ENCODE results near the gene CDK6. TPM values are rescaled to one million over a fixed set of nuclear protein-coding genes. Genes with fewer than 3 reads are reported as not detected.
"Not testable (repeated sequence)": the region's sequence is repeated elsewhere in the genome, so short reads cannot be mapped to it uniquely, and the experiment has no call there.

Gene CDK6
- total and polyA plus RNA-seq, 5 experiments from 2014 or later = 10.1 to 29.4 (median 12.9) TPM

DNA sequence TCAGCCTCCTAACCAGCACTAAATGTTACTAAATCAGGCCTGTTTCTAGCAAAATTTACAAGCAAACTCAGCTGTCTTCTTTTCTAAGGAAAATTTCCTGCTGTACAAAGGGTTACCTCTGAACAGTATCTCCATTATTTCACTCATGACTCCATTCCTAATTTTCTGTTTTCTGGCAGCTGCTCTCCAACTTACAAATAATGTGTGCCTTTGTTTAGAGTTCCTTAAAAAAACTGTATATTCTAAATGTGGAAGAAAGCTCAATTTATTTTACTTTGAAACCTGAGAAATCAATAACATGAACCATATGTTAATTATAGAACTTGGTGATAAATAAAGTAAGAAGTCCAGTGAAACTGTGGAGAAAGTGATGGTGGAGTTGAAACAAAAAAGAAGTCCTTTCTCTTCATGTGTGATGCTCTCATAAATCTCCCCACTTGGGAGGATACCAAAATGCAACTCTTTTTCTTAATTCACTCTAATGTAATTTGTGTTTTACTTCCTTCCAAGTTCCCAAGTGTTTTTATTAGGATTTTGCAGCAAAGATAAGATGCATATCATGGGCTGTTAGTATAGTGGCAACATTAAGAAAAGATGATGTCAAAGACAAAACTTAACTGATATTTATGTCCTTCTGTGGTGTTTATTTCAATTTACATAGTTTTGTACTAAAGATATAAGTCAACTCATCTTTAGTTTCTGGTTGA lies 74.8 kb downstream of the CDK6 start:
- ATAC-seq (no peak), DNase-seq (no peak)
- H3K27ac Mint-ChIP-seq = peak overlapping the region in 2 of 10 donors; percentile 7 to 18
- H3K9me3 Mint-ChIP-seq = no peaks in the 10 kb centered on the region
- peaks cover 4 to 26% (median 25%) of the 10 kb centered on the region in 3 donors for H3K36me3 Mint-ChIP-seq
- POLR2A ChIA-PET = no interaction called here
- no peak overlapping the region for H3K4me3 Mint-ChIP-seq
- H3K4me1 Mint-ChIP-seq = peaks cover 2 to 31% (median 13%) of the 10 kb centered on the region in 4 donors
- no peaks in the 10 kb centered on the region for H3K27me3 Mint-ChIP-seq

GRCh38 chr7:92758796-92759431 lies 77.5 kb downstream of the CDK6 start:
- Mint-ChIP-seq H3K9me3 (no peaks in the 10 kb centered on the region), H3K4me3 (no peak overlapping the region), H3K36me3 (peaks cover 4 to 22% (median 20%) of the 10 kb centered on the region in 3 donors), H3K27me3 (no peaks in the 10 kb centered on the region), H3K27ac (no peak overlapping the region), H3K4me1 (peaks cover 6 to 42% (median 17%) of the 10 kb centered on the region in 4 donors)
- POLR2A ChIA-PET = no interaction called here
- ATAC-seq (no peak), DNase-seq (no peak)

DNA sequence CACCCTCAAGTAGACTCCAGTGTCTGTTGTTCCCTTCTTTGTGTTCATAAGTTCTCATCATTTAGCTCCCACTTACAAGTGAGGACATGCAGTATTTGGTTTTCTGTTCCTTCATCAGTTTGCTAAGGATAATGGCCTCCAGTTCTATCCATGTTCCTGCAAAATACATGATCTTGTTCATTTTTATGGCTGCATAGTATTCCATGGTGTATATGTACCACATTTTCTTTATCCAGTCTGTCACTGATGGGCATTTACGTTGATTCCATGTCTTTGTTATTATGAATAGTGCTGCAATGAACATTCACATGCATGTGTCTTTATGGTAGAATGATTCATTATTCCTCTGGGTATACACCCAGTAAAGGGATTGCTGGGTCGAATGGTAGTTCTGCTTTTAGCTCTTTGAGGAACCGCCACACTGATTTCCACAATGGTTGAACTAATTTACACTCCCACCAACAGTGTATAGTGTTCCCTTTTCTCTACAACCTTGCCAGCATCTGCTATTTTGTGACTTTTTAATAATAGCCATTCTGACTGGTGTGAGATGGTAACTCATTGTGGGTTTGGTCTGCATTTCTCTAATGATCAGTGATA lies 79.0 kb downstream of the CDK6 start:
- H3K9me3 Mint-ChIP-seq, POLR2A ChIA-PET, DNase-seq, H3K27me3 Mint-ChIP-seq, ATAC-seq, H3K4me3 Mint-ChIP-seq: not testable (repeated sequence)
- peak overlapping the region in 2 of 10 donors; percentile 26 to 53 for H3K27ac Mint-ChIP-seq
- peaks cover 6 to 48% (median 19%) of the 10 kb centered on the region in 4 donors for H3K4me1 Mint-ChIP-seq
- H3K36me3 Mint-ChIP-seq = peaks cover 4 to 22% (median 19%) of the 10 kb centered on the region in 3 donors

DNA sequence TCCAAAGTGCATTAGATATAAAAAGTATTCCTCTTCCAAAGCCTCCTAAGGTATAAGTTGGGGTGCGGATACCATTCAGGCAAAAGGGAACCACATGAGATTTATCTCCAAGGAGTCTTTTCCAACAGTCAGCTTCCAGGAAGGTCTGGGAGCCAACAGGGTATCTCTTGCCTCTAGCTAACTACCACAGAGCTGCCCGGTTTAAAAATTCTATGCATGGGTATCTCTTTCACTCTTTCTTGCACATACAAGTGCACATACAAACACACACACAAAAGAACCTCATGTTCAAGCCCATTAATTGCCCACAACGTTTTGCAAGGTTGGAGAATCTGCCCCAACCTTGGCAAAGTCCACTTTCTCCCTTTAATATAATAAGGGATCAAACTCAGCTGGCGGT lies 80.7 kb downstream of the CDK6 start:
- POLR2A ChIA-PET = no interaction called here
- ATAC-seq (no peak), DNase-seq (no peak)
- Mint-ChIP-seq H3K27ac (peak overlapping the region in 2 of 10 donors; percentile 12 to 16), H3K9me3 (no peaks in the 10 kb centered on the region), H3K4me1 (peaks cover 6 to 51% (median 15%) of the 10 kb centered on the region in 4 donors), H3K4me3 (no peak overlapping the region), H3K36me3 (peaks cover 4 to 20% (median 19%) of the 10 kb centered on the region in 3 donors), H3K27me3 (no peaks in the 10 kb centered on the region)

GRCh38 chr7:92754919-92755581 lies 81.3 kb downstream of the CDK6 start:
- peak overlapping the region in 6 of 10 donors; percentile 1 to 61 (median 12) for H3K27ac Mint-ChIP-seq
- H3K36me3 Mint-ChIP-seq = peaks cover 4 to 20% (median 19%) of the 10 kb centered on the region in 3 donors
- peak overlapping the region in 3 of 10 donors; percentile 0 to 29 (median 13) for H3K4me3 Mint-ChIP-seq
- peaks cover 6 to 51% (median 15%) of the 10 kb centered on the region in 4 donors for H3K4me1 Mint-ChIP-seq
- no peaks in the 10 kb centered on the region for H3K27me3 Mint-ChIP-seq
- DNase-seq = no peak
- POLR2A ChIA-PET = no interaction called here
- ATAC-seq = no peak
- H3K9me3 Mint-ChIP-seq = no peaks in the 10 kb centered on the region

DNA sequence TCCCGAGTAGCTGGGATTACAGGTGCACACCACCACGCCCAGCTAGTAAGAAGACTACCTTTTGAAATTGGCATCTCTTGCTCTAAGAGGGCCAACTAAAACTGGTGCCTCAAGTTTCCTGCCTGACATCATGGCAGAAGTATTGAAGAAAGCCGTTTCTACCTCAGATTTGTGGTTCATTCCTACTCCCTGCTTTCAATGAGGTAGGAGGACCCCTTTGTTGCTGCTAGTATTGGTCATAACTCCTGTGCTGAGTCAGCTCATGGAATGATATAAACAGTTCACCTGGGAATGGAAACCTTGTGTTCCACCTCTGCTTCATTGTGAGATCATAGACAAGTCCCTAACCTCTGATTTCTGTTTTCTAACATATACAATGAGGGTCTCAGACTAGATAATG lies 82.8 kb downstream of the CDK6 start:
- DNase-seq (no peak), ATAC-seq (no peak)
- H3K27ac Mint-ChIP-seq = peak overlapping the region in 2 of 10 donors; percentile 14 to 47
- POLR2A ChIA-PET = no interaction called here
- no peaks in the 10 kb centered on the region for H3K9me3 Mint-ChIP-seq
- H3K36me3 Mint-ChIP-seq = peaks cover 0 to 20% (median 17%) of the 10 kb centered on the region in 3 donors
- H3K27me3 Mint-ChIP-seq = no peaks in the 10 kb centered on the region
- H3K4me3 Mint-ChIP-seq = no peak overlapping the region
- peaks cover 8 to 59% (median 19%) of the 10 kb centered on the region in 4 donors for H3K4me1 Mint-ChIP-seq

GRCh38 chr7:92751902-92752901 lies 84.2 kb downstream of the CDK6 start:
- no peaks in the 10 kb centered on the region for H3K27me3 Mint-ChIP-seq
- H3K4me3 Mint-ChIP-seq = no peak overlapping the region
- ATAC-seq = no peak
- no peaks in the 10 kb centered on the region for H3K9me3 Mint-ChIP-seq
- H3K27ac Mint-ChIP-seq = peak overlapping the region in 1 of 10 donors; percentile 25
- peaks cover 8 to 55% (median 23%) of the 10 kb centered on the region in 4 donors for H3K4me1 Mint-ChIP-seq
- POLR2A ChIA-PET = no interaction called here
- peaks cover 0 to 13% (median 8%) of the 10 kb centered on the region in 3 donors for H3K36me3 Mint-ChIP-seq
- DNase-seq = no peak

GRCh38 chr7:92750946-92751345 lies 85.4 kb downstream of the CDK6 start:
- Mint-ChIP-seq H3K27me3 (no peaks in the 10 kb centered on the region), H3K9me3 (no peaks in the 10 kb centered on the region), H3K27ac (no peak overlapping the region), H3K4me3 (no peak overlapping the region), H3K36me3 (peaks cover 0 to 9% (median 6%) of the 10 kb centered on the region in 3 donors), H3K4me1 (peaks cover 7 to 46% (median 22%) of the 10 kb centered on the region in 4 donors)
- no peak for ATAC-seq
- no peak for DNase-seq
- POLR2A ChIA-PET = no interaction called here

GRCh38 chr7:92750447-92750839 lies 85.9 kb downstream of the CDK6 start:
- Mint-ChIP-seq H3K27ac (no peak overlapping the region), H3K4me3 (no peak overlapping the region), H3K4me1 (peaks cover 7 to 41% (median 22%) of the 10 kb centered on the region in 4 donors), H3K36me3 (peaks cover 0 to 8% (median 6%) of the 10 kb centered on the region in 3 donors), H3K27me3 (no peaks in the 10 kb centered on the region), H3K9me3 (no peaks in the 10 kb centered on the region)
- DNase-seq = no peak
- ATAC-seq = no peak
- POLR2A ChIA-PET = no interaction called here

DNA sequence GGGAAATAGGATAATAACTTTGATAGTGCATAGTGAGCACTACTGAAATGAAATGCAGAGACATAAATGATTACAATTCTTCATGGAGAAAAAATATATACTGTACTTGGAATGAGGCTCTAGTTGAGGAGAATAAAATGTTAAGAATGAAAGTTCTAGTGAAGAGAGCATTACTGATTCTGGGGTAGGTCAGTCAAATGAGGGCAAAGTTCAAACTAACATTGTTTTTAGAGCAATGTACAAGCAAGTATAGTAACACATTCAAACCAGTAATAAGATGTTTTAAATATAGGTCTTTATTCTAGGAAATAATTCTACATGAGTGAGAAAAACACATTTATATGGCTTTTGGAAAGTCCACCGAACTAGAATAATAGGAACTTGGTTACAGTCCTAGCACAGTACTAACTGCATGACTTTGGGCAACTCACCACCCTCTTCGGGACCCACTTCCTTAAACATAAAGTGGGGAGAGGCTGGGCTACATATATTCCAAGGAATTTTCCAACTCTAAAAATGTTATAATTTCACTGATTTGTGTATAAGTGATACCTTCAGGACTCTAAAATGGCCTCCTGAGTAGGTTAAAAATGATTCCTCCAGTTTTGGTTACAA lies 86.4 kb downstream of the CDK6 start:
- ATAC-seq (no peak), DNase-seq (no peak)
- Mint-ChIP-seq H3K4me1 (peaks cover 7 to 36% (median 19%) of the 10 kb centered on the region in 4 donors), H3K4me3 (no peak overlapping the region), H3K27ac (peak overlapping the region in 2 of 10 donors; percentile 9 to 21), H3K9me3 (no peaks in the 10 kb centered on the region), H3K27me3 (no peaks in the 10 kb centered on the region), H3K36me3 (peaks cover 0 to 8% (median 6%) of the 10 kb centered on the region in 3 donors)
- POLR2A ChIA-PET = no interaction called here

DNA sequence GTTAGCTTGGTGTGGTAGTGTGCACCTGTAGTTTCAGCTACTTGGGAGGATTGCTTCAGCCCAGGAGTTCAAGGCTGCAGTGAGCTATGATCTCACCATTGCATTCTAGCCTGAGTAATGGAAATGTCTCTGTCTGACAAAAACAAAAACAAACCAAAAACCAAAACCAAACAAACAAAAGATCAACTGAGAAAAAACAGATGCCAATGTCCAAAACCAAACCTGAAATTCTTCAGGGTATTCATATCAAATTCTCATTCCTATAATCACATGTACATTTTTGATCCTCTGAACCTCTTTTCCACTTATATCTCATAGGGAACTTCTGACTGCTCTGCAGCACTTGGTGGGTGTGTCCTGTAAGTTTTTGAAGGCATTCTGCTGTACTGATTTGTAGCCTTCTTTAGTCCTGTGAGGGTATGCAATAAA lies 87.0 kb downstream of the CDK6 start:
- H3K9me3 Mint-ChIP-seq = no peaks in the 10 kb centered on the region
- peak overlapping the region in 2 of 10 donors; percentile 9 to 21 for H3K27ac Mint-ChIP-seq
- no peaks in the 10 kb centered on the region for H3K27me3 Mint-ChIP-seq
- POLR2A ChIA-PET = no interaction called here
- H3K4me3 Mint-ChIP-seq = no peak overlapping the region
- no peak for ATAC-seq
- H3K4me1 Mint-ChIP-seq = peaks cover 4 to 32% (median 15%) of the 10 kb centered on the region in 4 donors
- H3K36me3 Mint-ChIP-seq = peaks cover 0 to 6% (median 6%) of the 10 kb centered on the region in 3 donors
- no peak for DNase-seq

Measured in naive thymus-derived CD8-positive, alpha-beta T cell (primary cell).